GM10248 (cell line): Measurements from ENCODE around the gene AMMECR1.

Source experiments
- CTCF ChIA-PET: fragments of 300-600 bp; sonication (Branson Sonifier 250); formaldehyde crosslinking; extraction: SDS; loops from one replicate; lab custom pipeline; 2021; ENCODE audit warnings: antibody characterized with exemption; lab: Yijun Ruan, JAX
- POLR2A ChIA-PET: fragments of 350-650 bp; sonication (Branson Sonifier 250); formaldehyde crosslinking; extraction: SDS; loops from one replicate; lab custom pipeline; 2020; ENCODE audit warnings: antibody characterized with exemption; lab: Yijun Ruan, JAX
- DNase-seq: peaks from one replicate; pipeline ENCODE4 v3.0.0; 2012; ENCODE audit errors: extremely low spot score
- CTCF ChIP-seq: IDR thresholded peaks from 2 replicates; pipeline ENCODE4 v1.5.1; 2012; ENCODE audit warnings: mild to moderate bottlenecking, low read depth; ENCODE audit errors: extremely low read depth, missing control alignments, control extremely low read depth

AMMECR1 gene

GRCh38 chrX:110268886-110269285 lies 49.0 kb downstream of the AMMECR1 start:
- ChIA-PET POLR2A (no interaction called here), CTCF (interaction anchor here (1.3 kb wide), 1 partner anchor 8 kb away, joined by 3 read pairs; no protein-coding TSS in a partner anchor)
- DNase-seq, result no peak
- no peak for TF ChIP-seq CTCF

GRCh38 chrX:110268395-110268794 lies 49.5 kb downstream of the AMMECR1 start:
- TF ChIP-seq CTCF, result no peak
- POLR2A ChIA-PET, result no interaction called here
- CTCF ChIA-PET, result interaction anchor here (1.3 kb wide), 2 partner anchors 8 to 108 kb away, joined by 3 read pairs; no protein-coding TSS in a partner anchor
- no peak for DNase-seq

- DNase-seq, result no peak
- no peak for TF ChIP-seq CTCF
- CTCF ChIA-PET, result interaction anchor here (1.3 kb wide), 1 partner anchor 107 kb away, joined by 3 read pairs; no protein-coding TSS in a partner anchor
- POLR2A ChIA-PET, result no interaction called here
Observed at GRCh38 chrX:110267874-110268273, 50.0 kb downstream of the AMMECR1 start.

GRCh38 chrX:110265661-110266060 lies 52.2 kb downstream of the AMMECR1 start:
- DNase-seq, result no peak
- TF ChIP-seq CTCF, result no peak
- POLR2A ChIA-PET, result no interaction called here
- CTCF ChIA-PET, result interaction anchor here (1.0 kb wide), 1 partner anchor 220 kb away, joined by 3 read pairs; no protein-coding TSS in a partner anchor

- no peak for DNase-seq
- ChIA-PET POLR2A (no interaction called here), CTCF (interaction anchor here (0.6 kb wide), 1 partner anchor 151 kb away, joined by 3 read pairs; no protein-coding TSS in a partner anchor)
- no peak for TF ChIP-seq CTCF
Observed at GRCh38 chrX:110259117-110259516, 58.8 kb downstream of the AMMECR1 start.

- ChIA-PET CTCF (interaction anchor here (0.6 kb wide), 1 partner anchor 152 kb away, joined by 3 read pairs; no protein-coding TSS in a partner anchor), POLR2A (no interaction called here)
- no peak for TF ChIP-seq CTCF
Observed at GRCh38 chrX:110258552-110258951, 59.3 kb downstream of the AMMECR1 start.

GRCh38 chrX:110257889-110258288 lies 60.0 kb downstream of the AMMECR1 start:
- DNase-seq, result no peak
- no peak for TF ChIP-seq CTCF
- ChIA-PET CTCF (no interaction called here), POLR2A (no interaction called here)

More at GRCh38 chrX:110258552-110258951, 59.3 kb downstream of the AMMECR1 start:
- no peak for DNase-seq
